IPS-11a (cell line): ENCODE data around the gene CLCF1.

Experiments
- H3K4me3 ChIP-seq: one replicate; pipeline ENCODE4 v1.5.1; 2013; ENCODE audit warnings: low read depth, low read length, control low read depth

The CLCF1 gene

DNA sequence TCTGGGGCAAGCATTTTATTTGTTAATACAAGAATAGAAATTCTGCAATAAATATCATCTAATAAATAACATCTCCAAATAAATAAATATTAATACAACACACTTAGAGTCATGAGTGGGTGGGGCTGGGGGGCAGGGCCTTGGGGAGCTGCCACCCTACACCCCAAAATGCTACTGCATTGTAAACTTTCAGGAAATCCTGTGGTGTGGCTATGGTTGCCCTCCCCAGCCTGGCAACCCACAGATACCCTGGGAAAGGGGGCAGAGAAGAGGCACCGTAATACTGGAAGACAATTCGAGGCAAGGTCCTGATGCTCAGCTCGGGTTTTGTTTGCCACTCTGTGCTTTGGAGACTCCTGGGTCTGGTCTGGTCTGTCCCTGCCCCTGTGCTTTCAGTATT is 9.2 kb downstream of the CLCF1 start:
- no peak overlapping the region for H3K4me3 ChIP-seq

- no peak overlapping the region for H3K4me3 ChIP-seq
Measured at GRCh38 chr11:67357831-67358670, 15.3 kb downstream of the CLCF1 start.

- no peak overlapping the region for H3K4me3 ChIP-seq
Measured at GRCh38 chr11:67356864-67357561, 16.4 kb downstream of the CLCF1 start.

- no peak overlapping the region for H3K4me3 ChIP-seq
Measured at GRCh38 chr11:67356387-67356863, 17.0 kb downstream of the CLCF1 start.

DNA sequence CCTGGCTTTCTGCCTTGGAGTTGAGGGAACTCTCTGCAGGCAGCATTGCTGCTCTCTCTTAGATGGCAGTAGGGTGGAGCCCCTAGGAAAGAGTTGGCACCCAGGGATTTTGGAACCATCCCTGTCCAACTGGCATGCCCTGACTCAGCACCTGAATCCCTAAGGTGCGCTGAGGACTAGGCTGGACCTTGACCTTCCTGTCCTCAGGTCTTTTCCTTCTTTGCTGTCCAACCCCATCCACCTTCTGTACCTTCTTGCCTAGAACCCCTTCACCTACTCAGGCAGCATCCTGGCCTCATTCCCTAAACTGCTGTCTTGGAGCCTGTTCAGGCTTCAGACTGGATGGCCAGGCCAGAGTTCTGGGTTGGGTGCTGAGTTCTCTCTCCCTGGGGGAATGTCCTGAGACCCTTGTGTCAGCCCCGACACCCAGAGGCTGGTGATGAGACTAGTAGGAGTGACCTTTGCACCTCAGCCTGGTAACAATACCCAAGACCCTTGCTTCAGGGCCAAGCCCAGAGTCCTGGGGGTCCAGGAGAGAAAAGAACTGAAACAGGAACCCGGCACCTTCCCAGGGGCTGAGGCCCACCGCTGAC is 17.5 kb downstream of the CLCF1 start:
- no peak overlapping the region for H3K4me3 ChIP-seq

DNA sequence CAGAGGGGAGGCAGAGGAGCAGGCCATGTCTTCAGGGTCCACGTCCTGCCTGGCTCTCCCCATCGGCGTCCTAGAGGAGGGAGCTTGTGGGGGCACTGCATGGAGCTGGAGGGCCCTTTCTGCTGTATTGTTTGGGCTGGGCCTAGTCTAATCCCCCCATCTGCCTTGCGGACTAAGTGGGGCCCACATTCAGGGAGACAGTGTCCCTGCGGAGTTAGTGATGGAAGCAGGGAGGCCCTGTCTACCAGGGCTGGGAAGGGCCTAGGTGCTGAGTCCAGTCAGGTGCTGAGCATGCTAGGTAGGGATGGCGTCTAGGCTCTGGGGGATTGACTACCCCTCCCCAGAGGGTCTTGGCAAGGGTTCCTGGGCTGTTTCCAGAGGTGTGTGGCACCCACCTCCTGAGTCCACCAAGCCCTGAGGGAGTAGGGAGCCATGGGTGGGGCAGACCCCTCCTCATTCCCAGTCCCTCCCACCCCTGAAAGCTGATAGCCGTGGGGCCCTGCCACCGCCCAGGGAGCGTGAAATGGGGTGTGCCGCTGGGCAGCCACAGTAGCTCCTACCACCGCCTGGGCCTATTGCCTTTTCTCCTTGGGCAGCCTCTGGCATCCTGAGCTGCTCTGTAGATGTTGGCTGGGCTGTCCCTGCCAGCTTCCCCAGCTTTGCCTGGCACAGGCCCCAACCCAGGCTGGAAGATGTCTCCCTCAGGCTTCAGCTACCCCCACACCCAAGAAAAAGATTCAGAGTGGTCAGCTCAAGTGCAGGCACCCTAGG is 18.2 kb downstream of the CLCF1 start:
- no peak overlapping the region for H3K4me3 ChIP-seq

GRCh38 chr11:67354075-67355022 is 19.0 kb downstream of the CLCF1 start:
- H3K4me3 ChIP-seq = peak overlapping the region; percentile 28

DNA sequence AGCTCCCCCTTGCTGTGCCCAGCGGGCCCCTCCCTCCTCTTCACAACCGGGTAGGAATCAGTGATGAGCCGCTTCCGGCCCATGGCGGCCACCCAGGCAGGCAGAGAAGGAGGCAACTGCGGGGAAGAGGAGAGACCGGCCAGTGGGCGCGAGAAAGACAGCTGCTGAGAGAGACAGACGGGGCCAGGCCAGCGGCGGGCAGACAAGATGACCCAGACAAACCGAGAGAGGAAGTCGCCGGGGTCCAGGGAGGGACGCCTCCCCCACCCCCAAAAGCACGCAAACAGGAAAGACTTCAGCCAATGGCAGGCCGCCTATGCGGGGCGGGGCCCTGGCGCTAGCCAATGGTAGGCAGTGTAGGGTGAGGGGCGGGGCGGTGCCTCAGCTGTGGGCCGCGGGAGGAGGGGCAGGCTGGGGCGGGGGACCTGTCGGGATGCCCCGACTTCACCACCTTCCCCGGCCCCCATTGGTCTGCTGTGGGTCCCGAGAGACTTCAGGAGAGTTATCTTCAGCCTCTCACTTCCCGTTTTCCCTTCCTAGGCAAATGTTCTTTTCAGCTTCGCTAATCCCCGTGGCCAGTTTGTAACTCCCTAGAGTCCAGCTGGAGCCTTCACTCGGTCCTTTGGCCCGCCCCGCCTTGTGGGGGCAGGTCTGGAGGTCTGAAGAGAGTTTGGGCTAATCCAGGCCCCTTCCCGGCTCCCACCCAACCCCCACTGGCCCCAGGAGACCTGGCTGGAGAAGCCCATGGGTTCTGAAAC is 19.9 kb downstream of the CLCF1 start, which contains the start of gene POLD4:
Gene POLD4, minus strand, starts transcription at position 230 of the 758 bp plus-strand sequence. Its CDS starts 147 bp downstream, at position 83.
- H3K4me3 ChIP-seq = peak within 1 kb of the TSS; percentile 60

DNA sequence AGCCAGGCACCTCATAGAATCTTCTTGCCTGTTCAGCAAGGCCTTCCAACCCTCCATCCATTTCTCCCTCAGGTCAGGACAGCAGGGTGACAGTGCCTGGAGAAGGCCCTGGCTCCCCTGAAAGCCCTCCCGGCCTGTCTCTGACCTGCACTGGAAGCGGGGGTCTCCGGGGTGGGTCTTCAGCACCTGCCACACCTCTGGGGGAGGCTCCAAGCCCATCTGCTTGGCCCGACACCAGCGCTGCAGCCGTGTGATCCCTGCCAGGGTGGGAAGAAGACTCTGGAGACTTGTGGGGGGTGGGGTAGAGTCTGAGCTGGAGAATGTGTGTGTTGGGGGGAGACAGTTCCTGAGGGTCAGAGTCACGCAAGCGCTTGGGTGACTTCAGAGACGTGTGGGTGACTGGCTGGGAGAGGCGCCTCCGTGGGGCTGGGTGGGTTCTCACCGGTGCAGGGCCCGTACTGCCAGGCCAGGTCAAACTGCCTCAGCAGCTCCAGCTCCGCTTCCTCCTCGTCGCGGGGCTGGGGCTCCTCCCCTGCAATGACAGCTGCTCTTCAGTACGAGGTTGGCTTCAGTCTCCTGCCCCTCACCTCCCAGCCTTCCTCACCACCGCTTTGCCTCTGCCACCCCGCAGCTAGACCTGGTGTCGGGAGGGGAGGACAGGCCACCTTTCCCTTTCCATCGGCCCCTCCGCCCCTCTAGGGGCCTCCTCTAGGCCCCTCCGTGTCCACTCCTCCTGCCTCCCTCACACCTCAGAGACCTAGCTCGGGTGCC is 20.7 kb downstream of the CLCF1 start:
- H3K4me3 ChIP-seq = peak overlapping the region; percentile 60

DNA sequence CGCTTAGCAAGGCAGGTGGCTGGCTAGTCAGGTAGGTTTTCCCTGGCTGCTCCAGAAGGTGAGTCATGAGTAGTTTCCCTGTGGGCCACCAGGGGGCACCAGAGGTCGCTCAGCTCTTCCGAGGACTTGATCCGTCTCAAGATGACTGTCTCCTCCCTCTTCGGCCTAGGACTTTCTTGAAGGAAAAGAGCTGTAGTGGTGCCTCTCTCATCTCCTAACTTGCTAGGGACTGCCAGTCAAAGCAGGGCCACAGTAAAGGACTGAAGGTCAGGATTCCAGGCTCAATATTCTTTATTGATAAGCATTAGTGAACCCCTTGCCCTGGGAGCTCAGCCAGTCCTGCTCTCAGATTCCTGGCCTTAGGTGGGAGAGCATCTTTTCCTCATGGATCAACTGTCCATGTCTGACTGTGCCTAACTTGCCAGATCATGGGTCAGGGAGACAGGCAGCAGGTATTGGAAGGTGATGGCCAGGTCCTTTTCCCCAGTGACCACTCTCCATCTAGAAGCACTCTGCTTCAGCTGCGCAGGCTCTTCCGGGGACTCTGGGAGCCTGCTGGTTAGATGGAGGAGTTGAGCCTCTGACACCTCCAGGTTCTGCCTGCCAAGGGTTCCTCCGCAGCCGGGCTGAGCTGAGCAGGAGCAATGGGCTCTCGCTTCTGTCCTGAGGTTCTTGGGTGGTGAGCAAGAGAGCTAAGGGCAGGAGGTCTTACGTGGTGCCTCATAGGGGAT is 22.0 kb downstream of the CLCF1 start:
- H3K4me3 ChIP-seq = no peak overlapping the region

GRCh38 chr11:67349928-67350465 is 23.4 kb downstream of the CLCF1 start:
- no peak overlapping the region for H3K4me3 ChIP-seq

- no peak overlapping the region for H3K4me3 ChIP-seq
Measured at GRCh38 chr11:67349457-67349856, 23.9 kb downstream of the CLCF1 start.

DNA sequence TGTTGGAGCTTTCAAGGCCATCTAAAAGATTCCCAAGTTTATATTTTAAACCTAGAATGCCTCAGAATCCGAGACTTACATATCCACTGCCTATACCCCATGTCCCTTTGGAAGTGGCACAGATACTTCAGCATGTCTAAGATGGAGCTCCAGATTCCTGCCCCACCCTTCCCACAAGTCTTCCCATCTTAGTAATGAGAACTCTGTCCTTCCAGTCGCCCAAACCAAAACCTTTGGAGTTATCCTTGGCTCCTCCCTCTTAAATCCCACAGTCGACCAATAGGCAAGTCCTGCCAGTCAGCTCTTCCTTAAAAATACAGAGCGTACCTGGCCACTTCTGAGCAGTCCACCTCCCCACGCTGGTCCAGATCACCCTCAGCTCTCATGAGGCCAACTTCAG is 24.4 kb downstream of the CLCF1 start:
- no peak overlapping the region for H3K4me3 ChIP-seq

- H3K4me3 ChIP-seq = no peak overlapping the region
Measured at GRCh38 chr11:67347964-67348749, 25.2 kb downstream of the CLCF1 start.

DNA sequence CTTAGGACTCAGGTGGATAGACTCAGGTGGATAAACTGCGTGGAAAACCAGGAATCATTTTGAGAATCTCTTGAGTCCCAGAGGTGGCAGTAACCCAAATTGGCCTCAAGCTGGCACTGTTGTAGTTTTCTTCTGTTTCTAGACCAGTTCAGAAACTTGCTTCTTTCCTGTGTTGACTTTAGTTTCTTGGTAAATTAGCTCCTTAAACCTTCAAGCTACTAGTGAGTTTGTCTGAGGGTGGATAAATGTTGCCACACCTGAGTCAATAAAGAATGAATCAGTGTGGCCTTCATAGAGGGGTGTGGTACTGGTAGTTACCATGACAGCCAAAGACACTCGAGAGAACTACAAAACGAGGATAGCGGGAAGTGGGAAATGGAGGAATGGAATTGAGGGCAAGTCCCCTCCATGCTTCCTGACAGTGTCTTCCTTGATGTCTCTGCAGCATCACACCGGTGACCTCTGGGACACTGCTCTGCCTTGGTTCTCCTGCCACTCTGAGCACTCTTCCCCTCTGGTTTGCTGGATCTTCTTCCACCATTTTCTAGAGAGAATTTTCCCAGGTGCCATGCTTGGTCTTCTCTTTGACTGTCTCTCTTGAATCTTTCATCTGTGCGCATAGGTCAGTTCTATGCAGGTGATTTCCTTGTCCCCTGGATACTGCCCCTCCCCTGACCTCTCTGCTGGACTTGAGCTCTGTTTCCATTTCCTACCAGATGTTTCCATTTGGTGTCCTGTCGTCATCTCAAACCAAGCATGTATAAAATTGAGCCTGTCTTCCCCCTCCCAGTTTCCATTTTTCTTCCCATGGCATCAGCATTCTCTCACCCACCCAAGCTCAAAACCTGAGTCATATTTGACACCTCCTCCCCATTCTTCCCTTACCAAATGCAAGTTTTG is 27.2 kb downstream of the CLCF1 start:
- no peak overlapping the region for H3K4me3 ChIP-seq
